Peyer's patch (tissue), 4 donors: ENCODE results near the gene CD33. TPM values are rescaled to one million over a fixed set of nuclear protein-coding genes. Genes with fewer than 3 reads are reported as not detected.
"Not testable (repeated sequence)": the region's sequence is repeated elsewhere in the genome, so short reads cannot be mapped to it uniquely, and the experiment has no call there.

Experiments
- DNase-seq, 3 donors: peaks; one replicate each; pipeline ENCODE4 v3.0.0-alpha.2; 2017 to 2019
- H3K27ac ChIP-seq, 4 donors: fragments of 200-600 bp; sonication (generic); one replicate each; pipeline ENCODE4 v1.5.1; 2016 to 2019
- H3K27me3 ChIP-seq, 2 donors: fragments of 200-600 bp; sonication (generic); one replicate each; pipeline ENCODE4 v1.5.1; 2019
- H3K36me3 ChIP-seq, 3 donors: fragments of 200-600 bp; sonication (generic); one replicate each; pipeline ENCODE4 v1.5.1; 2016 to 2019
- H3K4me1 ChIP-seq, 4 donors: fragments of 200-600 bp; sonication (generic); one replicate each; pipeline ENCODE4 v1.5.1; 2016 to 2019
- H3K4me3 ChIP-seq, 4 donors: fragments of 200-600 bp; sonication (generic); 1 replicate in 3 of 4; 2 replicates in 1 of 4; pipeline ENCODE4 v1.5.1; 2016 to 2019; ENCODE audit warnings: mild to moderate bottlenecking in 1 of 4
- H3K9me3 ChIP-seq, 4 donors: fragments of 200-600 bp; sonication (generic); one replicate each; pipeline ENCODE4 v1.5.1; 2016 to 2019; ENCODE audit warnings: mild to moderate bottlenecking in 1 of 4
- POLR2A ChIP-seq, 2 donors: fragments of 450-650 bp; IDR thresholded peaks; one replicate each; pipeline ENCODE4 v1.5.1; 2017; ENCODE audit warnings: antibody characterized with exemption in 2 of 2, mild to moderate bottlenecking in 2 of 2, moderate library complexity in 2 of 2
- total RNA-seq, 4 donors: library from RNA; depleted of rRNA; stranded (reverse); fragments of >200 nt; gene quantifications; one replicate each; pipeline ENCODE4 v1.1.0, GENCODE V29; 2016
- TF ChIP-seq, protein P1 (sequence below), 6 experiments: fragments of 450-650 bp in 4 of 6; fragments of 200-600 bp in 2 of 6; sonication (generic) in 1 of 6; IDR thresholded peaks; one replicate each; pipeline ENCODE4 v1.5.1; 2017 to 2019; ENCODE audit warnings: antibody characterized with exemption in 6 of 6, mild to moderate bottlenecking in 3 of 6, moderate library complexity in 1 of 6

The CD33 gene
- total RNA-seq, result 10 to 100 TPM in 1 of 4 donors, 1 to 10 TPM in 1, under 1 TPM in 1, not detected in 1; 0.88 to 22.3 (median 2.4) TPM

DNA sequence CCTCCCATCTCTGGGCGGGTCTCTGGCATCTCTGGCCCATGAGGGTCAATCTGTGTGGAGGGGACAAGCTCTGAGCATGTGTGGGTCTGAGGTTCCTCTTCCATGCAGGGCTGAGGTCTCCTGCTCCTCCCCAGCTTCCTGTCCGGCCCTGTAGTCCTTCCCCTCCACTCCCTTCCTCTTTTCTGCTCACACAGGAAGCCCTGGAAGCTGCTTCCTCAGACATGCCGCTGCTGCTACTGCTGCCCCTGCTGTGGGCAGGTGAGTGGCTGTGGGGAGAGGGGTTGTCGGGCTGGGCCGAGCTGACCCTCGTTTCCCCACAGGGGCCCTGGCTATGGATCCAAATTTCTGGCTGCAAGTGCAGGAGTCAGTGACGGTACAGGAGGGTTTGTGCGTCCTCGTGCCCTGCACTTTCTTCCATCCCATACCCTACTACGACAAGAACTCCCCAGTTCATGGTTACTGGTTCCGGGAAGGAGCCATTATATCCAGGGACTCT, at the start of gene CD33:
Gene CD33, plus strand, starts transcription at position 183 of the 496 bp plus-strand sequence. Its CDS starts 39 bp downstream, at position 222.
- not testable (repeated sequence) for H3K36me3 ChIP-seq, H3K27me3 ChIP-seq, H3K4me1 ChIP-seq, H3K9me3 ChIP-seq, H3K27ac ChIP-seq, DNase-seq
- peak within 1 kb of the TSS in 2 of 4 donors; percentile 19 to 25 for H3K4me3 ChIP-seq

DNA sequence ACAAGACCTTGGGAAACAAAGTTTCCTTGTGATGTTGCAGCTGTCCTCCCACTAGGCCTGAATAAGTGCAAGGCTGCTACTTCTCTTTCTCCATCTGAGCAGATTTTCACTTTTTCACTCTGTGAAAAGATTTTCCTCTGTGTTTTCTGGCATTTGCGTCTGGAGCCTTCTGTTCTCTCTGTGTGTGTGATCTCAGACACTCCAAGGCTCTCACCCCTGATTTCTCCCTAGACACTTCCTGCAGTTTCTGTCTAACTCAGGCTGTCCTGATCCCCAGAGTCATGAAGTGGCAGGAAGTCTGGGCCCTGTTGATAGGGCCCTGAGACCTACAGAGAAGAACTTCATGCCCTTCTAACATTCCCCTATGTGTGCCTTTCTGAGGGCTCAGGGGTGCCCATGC, 45.6 kb upstream of the CD33 start:
- no peaks in the 10 kb centered on the region for H3K36me3 ChIP-seq
- H3K27ac ChIP-seq, result no peak overlapping the region
- no peak for DNase-seq
- H3K27me3 ChIP-seq, result no peaks in the 10 kb centered on the region
- TF ChIP-seq, protein P1, sequence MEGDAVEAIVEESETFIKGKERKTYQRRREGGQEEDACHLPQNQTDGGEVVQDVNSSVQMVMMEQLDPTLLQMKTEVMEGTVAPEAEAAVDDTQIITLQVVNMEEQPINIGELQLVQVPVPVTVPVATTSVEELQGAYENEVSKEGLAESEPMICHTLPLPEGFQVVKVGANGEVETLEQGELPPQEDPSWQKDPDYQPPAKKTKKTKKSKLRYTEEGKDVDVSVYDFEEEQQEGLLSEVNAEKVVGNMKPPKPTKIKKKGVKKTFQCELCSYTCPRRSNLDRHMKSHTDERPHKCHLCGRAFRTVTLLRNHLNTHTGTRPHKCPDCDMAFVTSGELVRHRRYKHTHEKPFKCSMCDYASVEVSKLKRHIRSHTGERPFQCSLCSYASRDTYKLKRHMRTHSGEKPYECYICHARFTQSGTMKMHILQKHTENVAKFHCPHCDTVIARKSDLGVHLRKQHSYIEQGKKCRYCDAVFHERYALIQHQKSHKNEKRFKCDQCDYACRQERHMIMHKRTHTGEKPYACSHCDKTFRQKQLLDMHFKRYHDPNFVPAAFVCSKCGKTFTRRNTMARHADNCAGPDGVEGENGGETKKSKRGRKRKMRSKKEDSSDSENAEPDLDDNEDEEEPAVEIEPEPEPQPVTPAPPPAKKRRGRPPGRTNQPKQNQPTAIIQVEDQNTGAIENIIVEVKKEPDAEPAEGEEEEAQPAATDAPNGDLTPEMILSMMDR (IDR thresholded peaks at IDR 0.05), result no peak
- TF ChIP-seq POLR2A (IDR thresholded peaks at IDR 0.05), result no peak
- H3K9me3 ChIP-seq, result no peaks in the 10 kb centered on the region
- no peaks in the 10 kb centered on the region for H3K4me1 ChIP-seq
- H3K4me3 ChIP-seq, result no peak overlapping the region

DNA sequence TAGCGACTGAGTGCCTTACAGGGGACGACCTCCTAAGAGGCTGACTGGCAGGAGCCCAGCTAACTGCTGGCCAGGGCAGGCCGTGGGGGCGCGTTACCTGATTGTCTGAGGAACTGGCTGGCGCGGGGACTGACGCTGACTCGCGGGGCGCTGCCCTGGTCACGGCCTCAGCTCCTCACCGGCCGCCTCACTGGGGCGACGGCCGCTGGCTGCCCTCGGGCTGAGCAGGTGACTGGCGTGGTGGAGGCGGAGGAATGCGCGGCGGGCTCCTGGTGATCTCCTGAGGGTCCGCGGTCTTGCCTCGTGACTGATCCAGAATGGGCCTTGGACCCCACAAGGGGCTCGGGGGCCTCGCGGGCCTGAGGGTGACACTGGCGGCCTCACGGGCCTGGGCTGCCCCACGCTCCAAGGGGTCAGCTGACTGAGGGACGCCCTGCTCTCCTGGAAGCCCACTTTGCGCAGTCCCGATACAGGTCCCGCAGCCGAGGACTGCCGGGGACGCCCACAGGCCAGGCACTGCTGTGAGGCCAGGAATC, 43.4 kb upstream of the CD33 start:
- no peak overlapping the region for H3K27ac ChIP-seq
- no peaks in the 10 kb centered on the region for H3K4me1 ChIP-seq
- H3K27me3 ChIP-seq, result no peaks in the 10 kb centered on the region
- TF ChIP-seq POLR2A (IDR thresholded peaks at IDR 0.05), result no peak
- TF ChIP-seq, protein P1 (IDR thresholded peaks at IDR 0.05), result no peak
- no peak overlapping the region for H3K4me3 ChIP-seq
- no peak for DNase-seq
- no peaks in the 10 kb centered on the region for H3K36me3 ChIP-seq
- no peaks in the 10 kb centered on the region for H3K9me3 ChIP-seq

DNA sequence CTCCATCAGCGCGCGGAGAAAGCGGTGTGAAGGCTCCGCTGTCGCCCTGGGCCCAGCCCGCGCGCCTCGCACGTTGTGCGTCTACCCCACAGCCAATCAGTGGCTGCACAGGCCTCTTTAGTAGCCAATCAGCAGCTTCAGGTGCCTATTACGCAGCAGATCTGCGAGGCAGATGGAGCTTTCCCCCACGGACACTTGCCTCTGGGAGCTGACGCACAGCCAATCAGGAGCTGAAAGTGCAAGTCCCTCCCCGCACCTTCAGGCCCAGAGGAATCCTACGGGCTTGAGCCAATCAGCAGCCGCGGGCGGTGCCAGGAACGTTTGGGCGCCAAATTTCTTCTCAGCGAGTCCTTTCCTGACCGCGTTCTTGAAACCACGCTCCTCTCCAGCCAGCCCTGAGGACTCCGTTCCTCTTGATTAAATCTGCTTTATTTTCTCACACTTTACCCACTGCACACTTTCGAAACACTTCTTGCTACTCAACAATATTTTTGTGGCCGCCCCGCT, 42.9 kb upstream of the CD33 start:
- no peak for DNase-seq
- Histone ChIP-seq H3K9me3 (no peaks in the 10 kb centered on the region), H3K27ac (no peak overlapping the region), H3K27me3 (no peaks in the 10 kb centered on the region), H3K36me3 (no peaks in the 10 kb centered on the region), H3K4me1 (no peaks in the 10 kb centered on the region), H3K4me3 (no peak overlapping the region)
- TF ChIP-seq, protein P1 (IDR thresholded peaks at IDR 0.05), result no peak
- TF ChIP-seq POLR2A (IDR thresholded peaks at IDR 0.05), result no peak

DNA sequence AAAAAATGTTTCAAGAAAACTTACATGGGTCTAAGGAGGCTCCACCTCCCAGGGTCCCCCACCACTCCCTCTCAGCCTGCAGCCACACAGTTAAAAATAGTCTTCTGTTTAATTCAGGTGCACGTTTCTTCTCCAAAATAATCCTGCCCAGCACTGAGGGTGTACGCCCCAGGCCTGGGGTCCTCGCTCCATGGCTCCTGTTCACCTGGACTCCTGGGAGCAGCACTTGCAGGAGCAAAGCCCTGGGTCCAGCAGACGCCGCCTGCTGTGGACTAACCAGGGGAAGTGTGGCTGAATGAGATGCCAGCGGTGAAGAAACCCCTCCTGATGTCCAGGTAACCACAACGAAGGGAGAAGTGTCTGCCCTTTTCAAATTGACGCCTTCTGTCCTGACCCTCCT, 41.3 kb upstream of the CD33 start:
- H3K36me3 ChIP-seq, result no peaks in the 10 kb centered on the region
- DNase-seq, result no peak
- no peaks in the 10 kb centered on the region for H3K27me3 ChIP-seq
- no peak overlapping the region for H3K27ac ChIP-seq
- TF ChIP-seq, protein P1 (IDR thresholded peaks at IDR 0.05), result no peak
- TF ChIP-seq POLR2A (IDR thresholded peaks at IDR 0.05), result no peak
- H3K9me3 ChIP-seq, result no peaks in the 10 kb centered on the region
- no peaks in the 10 kb centered on the region for H3K4me1 ChIP-seq
- no peak overlapping the region for H3K4me3 ChIP-seq

DNA sequence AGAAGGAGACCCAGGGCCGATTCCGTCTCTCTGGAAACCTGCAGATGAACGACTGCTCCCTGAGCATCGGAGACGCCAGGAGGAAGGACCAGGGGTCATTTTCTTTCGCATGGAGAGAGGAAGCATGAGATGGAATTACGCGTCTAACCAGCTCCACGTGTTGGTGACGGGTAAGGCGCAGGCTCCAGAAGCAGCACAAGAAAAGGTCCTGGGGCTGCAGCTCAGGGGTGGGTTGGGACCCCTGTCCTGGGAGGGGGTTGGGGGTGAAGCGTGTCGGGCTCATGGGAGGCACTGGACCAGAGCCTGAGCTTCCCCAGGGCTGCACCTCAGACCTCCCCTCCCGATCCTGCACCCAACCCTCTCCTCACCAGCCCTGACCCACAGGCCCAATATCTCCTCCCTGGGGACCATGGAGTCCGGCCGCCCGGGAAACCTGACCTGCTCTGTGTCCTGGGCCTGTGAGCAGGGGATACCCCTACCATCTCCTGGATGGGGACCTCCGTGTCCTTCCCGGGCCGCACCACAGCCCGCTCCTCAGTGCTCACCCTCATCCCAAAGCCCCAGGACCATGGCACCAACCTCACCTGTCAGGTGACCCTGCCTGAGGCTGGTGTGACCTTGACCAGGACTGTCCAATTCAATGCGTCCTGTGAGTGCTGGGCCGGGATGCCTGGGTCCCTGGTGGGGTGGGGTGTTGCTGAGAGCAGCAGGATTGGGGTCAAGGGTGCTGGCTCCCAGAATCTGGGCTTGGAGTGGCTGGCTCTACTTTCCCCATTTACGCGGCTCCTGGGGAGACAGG, 39.6 kb upstream of the CD33 start:
- Histone ChIP-seq H3K36me3 (no peaks in the 10 kb centered on the region), H3K9me3 (no peaks in the 10 kb centered on the region), H3K4me1 (no peaks in the 10 kb centered on the region), H3K27ac (no peak overlapping the region), H3K4me3 (no peak overlapping the region), H3K27me3 (no peaks in the 10 kb centered on the region)
- DNase-seq, result no peak
- no peak for TF ChIP-seq POLR2A (IDR thresholded peaks at IDR 0.05)
- TF ChIP-seq, protein P1 (IDR thresholded peaks at IDR 0.05), result no peak
